Neural cell (in vitro differentiated cells): Measurements from ENCODE around the gene MACROD1. TPM values are rescaled to one million over a fixed set of nuclear protein-coding genes. Genes with fewer than 3 reads are reported as not detected.

ENCODE experiments used
- H2AFZ ChIP-seq: fragments of 200-600, 300-800 bp; sonication (generic), shearing (Covaris generic); 2 replicates; pipeline ENCODE4 v1.6.0; 2014; ENCODE audit warnings: low read depth, mild to moderate bottlenecking, antibody characterized with exemption, low read length, moderate library complexity
- H3F3A ChIP-seq: fragments of 200-600 bp; shearing (Covaris generic); 2 replicates; pipeline ENCODE4 v1.6.1; 2016; ENCODE audit warnings: mild to moderate bottlenecking, moderate library complexity, mixed read lengths, antibody characterized with exemption, low read length; ENCODE audit not compliant: insufficient read depth, poor library complexity, severe bottlenecking
- H3K27ac ChIP-seq: fragments of 200-600, 300-800 bp; sonication (generic), shearing (Covaris generic); 2 replicates; pipeline ENCODE4 v1.5.1; 2014; ENCODE audit warnings: mild to moderate bottlenecking, low read length, moderate library complexity
- H3K27me3 ChIP-seq: fragments of 300-800, 200-600 bp; sonication (generic), shearing (Covaris generic); 2 replicates; pipeline ENCODE4 v1.6.0; 2014; ENCODE audit warnings: mild to moderate bottlenecking, low read depth, low read length, moderate library complexity; ENCODE audit not compliant: insufficient read depth
- H3K36me3 ChIP-seq: fragments of 300-800, 200-600 bp; sonication (generic), shearing (Covaris generic); 2 replicates; pipeline ENCODE4 v1.5.1; 2014; ENCODE audit warnings: mild to moderate bottlenecking, antibody characterized with exemption, low read length, moderate library complexity; ENCODE audit not compliant: insufficient read depth
- H3K4me2 ChIP-seq: fragments of 300-800, 200-600 bp; sonication (generic), shearing (Covaris generic); 2 replicates; pipeline ENCODE4 v1.6.0; 2014; ENCODE audit warnings: mild to moderate bottlenecking, low read length
- H3K4me3 ChIP-seq: fragments of 300-800, 200-600 bp; sonication (generic), shearing (Covaris generic); 2 replicates; pipeline ENCODE4 v1.5.1; 2014; ENCODE audit warnings: mild to moderate bottlenecking, low read length, moderate library complexity
- H3K79me2 ChIP-seq: fragments of 200-600 bp; shearing (Covaris generic); replicated peaks from 2 replicates; pipeline ENCODE4 v1.6.0; 2014; ENCODE audit warnings: mild to moderate bottlenecking, low read length, moderate library complexity; ENCODE audit not compliant: insufficient read depth
- H3K9ac ChIP-seq: fragments of 300-800, 200-600 bp; sonication (generic), shearing (Covaris generic); 2 replicates; pipeline ENCODE4 v1.6.1; 2016; ENCODE audit warnings: mild to moderate bottlenecking, low read length, mixed read lengths
- H3K9me2 ChIP-seq: fragments of 200-600 bp; shearing (Covaris generic); 2 replicates; pipeline ENCODE4 v1.6.1; 2016; ENCODE audit warnings: mild to moderate bottlenecking, low read length, mixed read lengths; ENCODE audit not compliant: insufficient read depth
- H3K9me3 ChIP-seq: fragments of 200-600, 300-800 bp; sonication (generic), shearing (Covaris generic); 2 replicates; pipeline ENCODE4 v1.6.1; 2016; ENCODE audit warnings: mild to moderate bottlenecking, mixed run types, low read length, moderate library complexity, mixed read lengths
- H4K20me1 ChIP-seq: fragments of 200-600 bp; shearing (Covaris generic); 2 replicates; pipeline ENCODE4 v1.6.1; 2016; ENCODE audit warnings: mild to moderate bottlenecking, mixed run types; ENCODE audit not compliant: insufficient read depth
- CTCF ChIP-seq: fragments of 450-650 bp; IDR thresholded peaks from 2 replicates; pipeline ENCODE4 v1.5.1; 2014; ENCODE audit warnings: antibody characterized with exemption, mild to moderate bottlenecking, moderate library complexity; ENCODE audit not compliant: poor library complexity, severe bottlenecking
- EP300 ChIP-seq: fragments of 450-650 bp; conservative IDR thresholded peaks from 2 replicates; pipeline ENCODE4 v1.6.1; 2014; ENCODE audit warnings: antibody characterized with exemption, mild to moderate bottlenecking, moderate library complexity; ENCODE audit not compliant: poor library complexity, severe bottlenecking
- EZH2 ChIP-seq: fragments of 200-600, 300-800 bp; shearing (Covaris generic), sonication (generic); IDR thresholded peaks from 2 replicates; pipeline ENCODE4 v1.6.1; 2014; ENCODE audit warnings: antibody characterized with exemption, low read length, borderline replicate concordance, mild to moderate bottlenecking; ENCODE audit not compliant: insufficient read depth, poor library complexity, severe bottlenecking
- MXI1 ChIP-seq: fragments of 450-650 bp; conservative IDR thresholded peaks from 2 replicates; pipeline ENCODE4 v1.6.1; 2014; ENCODE audit warnings: antibody characterized with exemption, mild to moderate bottlenecking; ENCODE audit not compliant: poor library complexity, severe bottlenecking
- POLR2AphosphoS5 ChIP-seq: IDR thresholded peaks from 2 replicates; pipeline ENCODE4 v1.6.1; 2012
- RAD21 ChIP-seq: fragments of 450-650 bp; conservative IDR thresholded peaks from 2 replicates; pipeline ENCODE4 v1.6.1; 2014; ENCODE audit warnings: antibody characterized with exemption, mild to moderate bottlenecking, moderate library complexity
- REST ChIP-seq: IDR thresholded peaks from 2 replicates; pipeline ENCODE4 v1.6.1; 2012; ENCODE audit warnings: borderline replicate concordance
- SMC3 ChIP-seq: fragments of 450-650 bp; conservative IDR thresholded peaks from 2 replicates; pipeline ENCODE4 v1.6.1; 2014; ENCODE audit warnings: antibody characterized with exemption, mild to moderate bottlenecking, moderate library complexity; ENCODE audit not compliant: poor library complexity
- TAF1 ChIP-seq: IDR thresholded peaks from 2 replicates; pipeline ENCODE4 v1.6.1; 2012; ENCODE audit warnings: low read depth
- polyA plus RNA-seq: library from polyadenylated mRNA; depleted of rRNA; stranded (reverse); fragments of >200 nt; gene quantifications from 2 replicates; pipeline ENCODE4 v1.2.3, GENCODE V29; 2014

Gene MACROD1
- polyA plus RNA-seq, 1 donor from 2014 or later = 30.8 TPM

GRCh38 chr11:64010783-64011182 lies 155.1 kb downstream of the MACROD1 start:
- H3K9ac ChIP-seq = no peak overlapping the region
- no peaks in the 10 kb centered on the region for H3K36me3 ChIP-seq
- no peak overlapping the region for H3K27ac ChIP-seq
- no peaks in the 10 kb centered on the region for H3K79me2 ChIP-seq
- TF ChIP-seq POLR2AphosphoS5 = no peak
- no peak for TF ChIP-seq EZH2
- TF ChIP-seq TAF1 = no peak
- TF ChIP-seq SMC3 = no peak
- no peak for TF ChIP-seq MXI1
- TF ChIP-seq CTCF = no peak
- TF ChIP-seq RAD21 = no peak
- no peak for TF ChIP-seq REST
- TF ChIP-seq EP300 = no peak
- no peak overlapping the region for H3K4me2 ChIP-seq
- H3K4me3 ChIP-seq = no peak overlapping the region
- H3F3A ChIP-seq = no peaks in the 10 kb centered on the region
- H2AFZ ChIP-seq = no peak overlapping the region
- H3K27me3 ChIP-seq = peaks cover 7% of the 10 kb centered on the region
- no peaks in the 10 kb centered on the region for H3K9me3 ChIP-seq
- H3K9me2 ChIP-seq = no peaks in the 10 kb centered on the region
- no peaks in the 10 kb centered on the region for H4K20me1 ChIP-seq

- Histone ChIP-seq H4K20me1 (no peaks in the 10 kb centered on the region), H3K27me3 (peaks cover 7% of the 10 kb centered on the region), H3K79me2 (no peaks in the 10 kb centered on the region), H3K9me3 (no peaks in the 10 kb centered on the region), H2AFZ (no peak overlapping the region), H3K27ac (no peak overlapping the region), H3K9me2 (no peaks in the 10 kb centered on the region), H3K36me3 (no peaks in the 10 kb centered on the region), H3F3A (no peaks in the 10 kb centered on the region), H3K4me3 (no peak overlapping the region), H3K9ac (no peak overlapping the region), H3K4me2 (no peak overlapping the region)
- TF ChIP-seq REST = no peak
- TF ChIP-seq SMC3 = no peak
- TF ChIP-seq CTCF = no peak
- TF ChIP-seq RAD21 = no peak
- TF ChIP-seq POLR2AphosphoS5 = no peak
- no peak for TF ChIP-seq TAF1
- no peak for TF ChIP-seq EP300
- no peak for TF ChIP-seq EZH2
- TF ChIP-seq MXI1 = no peak
Measured at GRCh38 chr11:64009710-64010109, 156.2 kb downstream of the MACROD1 start.
